Measurements from ENCODE around the gene ZSCAN9. TPM values are rescaled to one million over a fixed set of nuclear protein-coding genes. Genes with fewer than 3 reads are reported as not detected.
A peak's percentile ranks its signal among the peaks of the same experiment; 100 is the strongest.

ZSCAN9 gene
- total and polyA plus RNA-seq, 9 of the 15 experiments (the other 6 are each of a cell fraction or from before 2014, with no cell fraction given) = 18.8 to 48.9 (median 28.7) TPM

DNA sequence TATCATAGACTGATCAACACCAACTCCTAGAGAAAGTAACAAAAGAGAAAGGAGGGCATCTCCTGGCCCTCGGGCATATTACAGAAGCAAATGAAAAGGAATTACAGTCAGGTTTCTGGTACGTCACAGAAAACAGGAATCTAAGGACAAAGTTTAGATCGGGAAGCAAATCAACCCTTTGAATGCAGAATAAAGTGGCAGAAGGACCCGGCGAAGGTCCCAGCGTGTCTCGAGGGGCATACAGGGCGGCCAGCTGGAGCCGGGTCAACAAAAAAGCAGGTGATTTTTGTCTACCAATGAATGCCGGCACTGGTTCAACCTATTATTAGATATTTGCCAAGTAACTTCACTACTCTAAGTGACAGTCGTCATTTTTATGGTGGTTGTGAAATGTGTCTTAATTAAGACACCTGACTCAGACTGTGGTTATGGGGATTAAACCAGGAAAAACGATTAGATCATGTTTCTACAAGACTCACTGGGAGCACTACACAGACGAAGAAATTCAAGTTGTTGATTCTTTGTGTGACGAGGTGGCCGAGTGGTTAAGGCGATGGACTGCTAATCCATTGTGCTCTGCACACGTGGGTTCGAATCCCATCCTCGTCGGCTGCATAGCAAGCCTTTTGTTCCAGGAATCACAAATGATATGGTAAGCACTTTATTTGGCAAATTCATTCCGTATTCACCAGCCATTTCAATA is 12.4 kb upstream of the ZSCAN9 start (continued):
- no peak for TF ChIP-seq CEBPZ (IDR thresholded peaks at IDR 0.05; ENCODE audit: borderline replicate concordance, low read depth, low read length)
- TF ChIP-seq KHSRP (IDR thresholded peaks at IDR 0.05) = no peak
- no peak for TF ChIP-seq SIRT6 (IDR thresholded peaks at IDR 0.05; ENCODE audit: low read depth, low read length)
- TF ChIP-seq SAFB2 (IDR thresholded peaks at IDR 0.05; ENCODE audit: borderline replicate concordance, low read depth, low read length, severe bottlenecking) = no peak
- TF ChIP-seq RNF2 (IDR thresholded peaks at IDR 0.05) = peak; percentile 93
- no peak for TF ChIP-seq BCL6 (CRISPR knock-in tag; IDR thresholded peaks at IDR 0.05)
- peak; percentile 54; the same call in 1 of the 2 replicates for TF ChIP-seq RAD51 (IDR thresholded peaks at IDR 0.05; ENCODE audit: borderline replicate concordance, low read depth)
- TF ChIP-seq, protein P1, sequence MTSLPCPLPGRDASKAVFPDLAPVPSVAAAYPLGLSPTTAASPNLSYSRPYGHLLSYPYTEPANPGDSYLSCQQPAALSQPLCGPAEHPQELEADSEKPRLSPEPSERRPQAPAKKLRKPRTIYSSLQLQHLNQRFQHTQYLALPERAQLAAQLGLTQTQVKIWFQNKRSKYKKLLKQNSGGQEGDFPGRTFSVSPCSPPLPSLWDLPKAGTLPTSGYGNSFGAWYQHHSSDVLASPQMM (CRISPR knock-in tag; IDR thresholded peaks at IDR 0.05) = no peak
- TF ChIP-seq MCM2 (IDR thresholded peaks at IDR 0.05; ENCODE audit: low read depth) = no peak
- no peak for TF ChIP-seq NR2C1 (IDR thresholded peaks at IDR 0.05)
- TF ChIP-seq NR2C1 (tag; IDR thresholded peaks at IDR 0.05) = no peak
- no peak for TF ChIP-seq RBM17 (IDR thresholded peaks at IDR 0.05; ENCODE audit: borderline replicate concordance, low read depth, low read length)
- peak; percentile 78 for TF ChIP-seq JUND (IDR thresholded peaks at IDR 0.05; ENCODE audit: borderline replicate concordance, low read depth, low read length)
- TF ChIP-seq JUND (tag; IDR thresholded peaks at IDR 0.05; ENCODE audit: borderline replicate concordance, low read depth, low read length) = peak; percentile 90; the same call in 2 of the 3 replicates
- TF ChIP-seq NCOR1 (IDR thresholded peaks at IDR 0.05) = no peak
- TF ChIP-seq ZBED1 (IDR thresholded peaks at IDR 0.05) = no peak
- TF ChIP-seq, protein P2, sequence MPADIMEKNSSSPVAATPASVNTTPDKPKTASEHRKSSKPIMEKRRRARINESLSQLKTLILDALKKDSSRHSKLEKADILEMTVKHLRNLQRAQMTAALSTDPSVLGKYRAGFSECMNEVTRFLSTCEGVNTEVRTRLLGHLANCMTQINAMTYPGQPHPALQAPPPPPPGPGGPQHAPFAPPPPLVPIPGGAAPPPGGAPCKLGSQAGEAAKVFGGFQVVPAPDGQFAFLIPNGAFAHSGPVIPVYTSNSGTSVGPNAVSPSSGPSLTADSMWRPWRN (IDR thresholded peaks at IDR 0.05; ENCODE audit: low read depth) = peak; percentile 45; the same call in 1 of the 2 replicates
- no peak for TF ChIP-seq ZC3H11A (IDR thresholded peaks at IDR 0.05; ENCODE audit: low read depth, low read length)
- no peak for TF ChIP-seq E2F4 (CRISPR knock-in tag; IDR thresholded peaks at IDR 0.05; ENCODE audit: low read depth)
- TF ChIP-seq ZNF431 (CRISPR knock-in tag; IDR thresholded peaks at IDR 0.05) = no peak
- no peak; the same call in 1 of the 2 replicates for TF ChIP-seq ZFP1 (CRISPR knock-in tag; IDR thresholded peaks at IDR 0.05)
- no peak for TF ChIP-seq U2AF1 (optimal IDR thresholded peaks at IDR 0.05; ENCODE audit: low read depth, low read length)
- TF ChIP-seq ILK (tag; IDR thresholded peaks at IDR 0.05; ENCODE audit: borderline replicate concordance, low read depth) = no peak
- TF ChIP-seq RHOXF2B (CRISPR knock-in tag; conservative IDR thresholded peaks at IDR 0.05) = no peak

Data from K562 (cell line).